IMR-90 (cell line): Measurements from ENCODE around the gene WFDC12. TPM values are rescaled to one million over a fixed set of nuclear protein-coding genes. Genes with fewer than 3 reads are reported as not detected.

Experiments used
- ATAC-seq: fragments of 200-7000 bp; cut with Tn5 transposase; 2 replicates; pipeline ENCODE4 v1.9.1; 2020; ENCODE audit warnings: low read depth, mild to moderate bottlenecking, moderate library complexity
- BruUV-seq: library from RNA; stranded (reverse); fragments of 400-500 nt; replicated peaks from 2 replicates; lab custom pipeline; 2021; lab: Mats Ljungman, UMichigan
- CTCF ChIA-PET: fragments of 300-600 bp; formaldehyde crosslinking; extraction: SDS; loops from one replicate; lab custom pipeline; 2021; ENCODE audit warnings: antibody characterized with exemption; lab: Yijun Ruan, JAX
- POLR2A ChIA-PET: fragments of 300-600 bp; sonication (Branson Sonifier 250); formaldehyde crosslinking; loops from one replicate; lab custom pipeline; 2022; ENCODE audit warnings: antibody characterized with exemption; ENCODE audit not compliant: unreplicated experiment; lab: Charles Lee
- DNase-seq: peaks from one replicate; pipeline ENCODE4 v3.0.0; 2013
- H2AFZ ChIP-seq: replicated peaks from 2 replicates; pipeline ENCODE3; 2013; ENCODE audit warnings: low read length, mild to moderate bottlenecking; ENCODE audit not compliant: poor library complexity
- H2AK5ac ChIP-seq: 2 replicates; pipeline ENCODE4 v1.6.1; 2013; ENCODE audit warnings: low read depth, low read length, inconsistent platforms
- H2AK9ac ChIP-seq: replicated peaks from 2 replicates; pipeline ENCODE3; 2013; ENCODE audit warnings: mild to moderate bottlenecking, low read depth, low read length, moderate library complexity; ENCODE audit not compliant: poor library complexity
- H2BK120ac ChIP-seq: 2 replicates; pipeline ENCODE4 v1.6.1; 2013; ENCODE audit warnings: low read depth, low read length, inconsistent platforms
- H2BK15ac ChIP-seq: 3 replicates; pipeline ENCODE4 v1.6.1; 2013; ENCODE audit warnings: low read depth, low read length, inconsistent platforms
- H2BK20ac ChIP-seq: 2 replicates; pipeline ENCODE4 v1.6.1; 2013; ENCODE audit warnings: low read depth, mild to moderate bottlenecking, inconsistent platforms, low read length, moderate library complexity
- H2BK5ac ChIP-seq: 2 replicates; pipeline ENCODE4 v1.6.1; 2013; ENCODE audit warnings: mild to moderate bottlenecking, low read depth, low read length, inconsistent platforms; ENCODE audit not compliant: poor library complexity, severe bottlenecking
- H3K14ac ChIP-seq: replicated peaks from 2 replicates; pipeline ENCODE4 v1.6.1; 2013; ENCODE audit warnings: low read depth, low read length, inconsistent platforms
- H3K18ac ChIP-seq: 2 replicates; pipeline ENCODE4 v1.6.1; 2013; ENCODE audit warnings: low read depth, low read length, control low read depth
- H3K23ac ChIP-seq: 2 replicates; pipeline ENCODE4 v1.6.1; 2013; ENCODE audit warnings: low read depth, low read length, inconsistent platforms
- H3K27ac ChIP-seq: 2 replicates; pipeline ENCODE4 v1.5.1; 2013; ENCODE audit warnings: mild to moderate bottlenecking, control low read depth, low read length; ENCODE audit not compliant: insufficient read depth
- H3K27me3 ChIP-seq: 2 replicates; pipeline ENCODE4 v1.6.1; 2013; ENCODE audit warnings: low read length; ENCODE audit not compliant: control insufficient read depth, insufficient read depth
- H3K36me3 ChIP-seq: 2 replicates; pipeline ENCODE4 v1.6.1; 2013; ENCODE audit warnings: low read length, mixed read lengths; ENCODE audit not compliant: control insufficient read depth, insufficient read depth
- H3K4ac ChIP-seq: 2 replicates; pipeline ENCODE4 v1.6.1; 2013; ENCODE audit warnings: low read depth, low read length, inconsistent platforms
- H3K4me1 ChIP-seq: 2 replicates; pipeline ENCODE4 v1.6.1; 2013; ENCODE audit warnings: low read length, mixed read lengths; ENCODE audit not compliant: control insufficient read depth, insufficient read depth
- H3K4me2 ChIP-seq: 2 replicates; pipeline ENCODE4 v1.6.1; 2013; ENCODE audit warnings: low read depth, mild to moderate bottlenecking, control low read depth, low read length, moderate library complexity
- H3K4me3 ChIP-seq: 2 replicates; pipeline ENCODE4 v1.5.1; 2013; ENCODE audit warnings: low read depth, mild to moderate bottlenecking, control low read depth, low read length, moderate library complexity; ENCODE audit not compliant: insufficient read depth
- H3K56ac ChIP-seq: 2 replicates; pipeline ENCODE4 v1.6.1; 2013; ENCODE audit warnings: low read length, inconsistent platforms; ENCODE audit not compliant: insufficient read depth; ENCODE audit errors: extremely low read depth
- H3K79me1 ChIP-seq, 2 experiments: 2 replicates each; pipeline ENCODE4 v1.6.1; 2013; ENCODE audit warnings: low read length in 2 of 2, inconsistent platforms in 1 of 2, low read depth in 1 of 2
- H3K9ac ChIP-seq: 2 replicates; pipeline ENCODE4 v1.6.1; 2013; ENCODE audit warnings: low read depth, low read length, control low read depth
- H3K9me1 ChIP-seq: 2 replicates; pipeline ENCODE4 v1.6.1; 2013; ENCODE audit warnings: low read length, inconsistent platforms; ENCODE audit not compliant: insufficient read depth
- H3K9me3 ChIP-seq: 2 replicates; pipeline ENCODE4 v1.6.1; 2013; ENCODE audit warnings: low read length; ENCODE audit not compliant: control insufficient read depth, insufficient read depth
- H4K20me1 ChIP-seq: 2 replicates; pipeline ENCODE4 v1.6.1; 2013; ENCODE audit warnings: low read length, inconsistent platforms; ENCODE audit not compliant: insufficient read depth
- H4K5ac ChIP-seq: 2 replicates; pipeline ENCODE4 v1.6.1; 2013; ENCODE audit warnings: mild to moderate bottlenecking, low read depth, low read length, control low read depth
- H4K8ac ChIP-seq, 2 experiments: 2 replicates each; pipeline ENCODE4 v1.6.1; 2013; ENCODE audit warnings: low read depth in 2 of 2, low read length in 2 of 2, control low read depth in 1 of 2, inconsistent platforms in 1 of 2
- H4K91ac ChIP-seq: 2 replicates; pipeline ENCODE4 v1.6.1; 2013; ENCODE audit warnings: low read depth, low read length, inconsistent platforms; ENCODE audit not compliant: insufficient read depth
- BHLHE40 ChIP-seq: fragments of 150-350 bp; IDR thresholded peaks from 2 replicates; pipeline ENCODE4 v1.6.1; 2016; ENCODE audit warnings: mild to moderate bottlenecking, low read depth, low read length
- CEBPB ChIP-seq: IDR thresholded peaks from 2 replicates; pipeline ENCODE4 v1.6.1; 2012; ENCODE audit warnings: low read depth, low read length, improper control_type of control experiment
- CHD1 ChIP-seq: IDR thresholded peaks from 2 replicates; pipeline ENCODE4 v1.6.1; 2012; ENCODE audit warnings: low read depth, low read length, improper control_type of control experiment
- FOS ChIP-seq: fragments of 150-350 bp; IDR thresholded peaks from 2 replicates; pipeline ENCODE4 v1.6.1; 2016; ENCODE audit warnings: low read depth, low read length
- MAFK ChIP-seq: IDR thresholded peaks from 2 replicates; pipeline ENCODE4 v1.6.1; 2012; ENCODE audit warnings: low read depth, low read length, improper control_type of control experiment
- MAZ ChIP-seq: IDR thresholded peaks from 2 replicates; pipeline ENCODE4 v1.6.1; 2012; ENCODE audit warnings: low read depth, mild to moderate bottlenecking, low read length, improper control_type of control experiment, moderate library complexity, borderline replicate concordance
- MXI1 ChIP-seq: IDR thresholded peaks from 2 replicates; pipeline ENCODE4 v1.6.1; 2012; ENCODE audit warnings: low read depth, mild to moderate bottlenecking, low read length, moderate library complexity, borderline replicate concordance
- NFE2L2 ChIP-seq: fragments of 150-350 bp; IDR thresholded peaks from 2 replicates; pipeline ENCODE4 v1.6.1; 2016; ENCODE audit warnings: low read depth, mild to moderate bottlenecking, low read length
- POLR2A ChIP-seq: IDR thresholded peaks from 2 replicates; pipeline ENCODE4 v1.6.1; 2012; ENCODE audit warnings: mild to moderate bottlenecking, low read depth, low read length
- RAD21 ChIP-seq: IDR thresholded peaks from 2 replicates; pipeline ENCODE4 v1.6.1; 2012; ENCODE audit warnings: low read length, improper control_type of control experiment
- RCOR1 ChIP-seq: IDR thresholded peaks from 2 replicates; pipeline ENCODE4 v1.6.1; 2012; ENCODE audit warnings: mild to moderate bottlenecking, low read length, improper control_type of control experiment; ENCODE audit not compliant: insufficient replicate concordance
- RFX5 ChIP-seq: IDR thresholded peaks from 2 replicates; pipeline ENCODE4 v1.8.0; 2012; ENCODE audit warnings: low read depth, mild to moderate bottlenecking, low read length, moderate library complexity
- SMC3 ChIP-seq: fragments of 150-350 bp; IDR thresholded peaks from 2 replicates; pipeline ENCODE4 v1.6.1; 2016; ENCODE audit warnings: low read depth, mild to moderate bottlenecking, antibody characterized with exemption, low read length, moderate library complexity
- WGBS, 2 experiments: methylation state at CpG; one replicate each; pipeline versions ENCODE4 v1.1.5 to v1.1.7; 2013; ENCODE audit warnings: missing lambda C conversion rate in 2 of 2; ENCODE audit not compliant: insufficient read length in 1 of 2; ENCODE audit errors: extremely low coverage in 2 of 2; 5-methylcytosine and 5-hydroxymethylcytosine counted together
- dilution Hi-C: fragments of 300-500 bp; cut with HindIII; formaldehyde crosslinking; loops from one replicate; pipeline ENCODE4 v1.14.3; 2018; ENCODE audit warnings: low sequenced_read_pairs; ENCODE audit not compliant: unreplicated experiment
- in situ Hi-C: fragments of 300-500 bp; cut with MboI; formaldehyde crosslinking; loops from 3 replicates; pipeline ENCODE4 v1.14.3; 2019; ENCODE audit warnings: low sequenced_read_pairs, inconsistent platforms, mixed read lengths
- intact Hi-C: fragments of 100-400 bp; cut with micrococcal nuclease; formaldehyde crosslinking; loops from 2 replicates; pipeline ENCODE4 v1.10.0; 2022
- polyA plus RNA-seq, 3 experiments: library from polyadenylated mRNA; depleted of rRNA; stranded (reverse); fragments of >200 nt; gene quantifications; 2 replicates each; pipeline ENCODE4 v1.2.3, GENCODE V29; 2012; ENCODE audit warnings: low replicate concordance in 1 of 3
- total RNA-seq: library from RNA; depleted of rRNA; stranded (reverse); fragments of >200 nt; gene quantifications from 2 replicates; pipeline ENCODE4 v1.2.3, GENCODE V29; 2012
- TF ChIP-seq, protein P1 (sequence below): fragments of 150-350 bp; IDR thresholded peaks from 2 replicates; pipeline ENCODE4 v1.6.1; 2017; ENCODE audit warnings: mild to moderate bottlenecking, antibody characterized with exemption, low read length, low read depth
- TF ChIP-seq, protein P2 (sequence below): fragments of 150-350 bp; IDR thresholded peaks from 2 replicates; pipeline ENCODE4 v1.6.1; 2016; ENCODE audit warnings: low read depth, mild to moderate bottlenecking, low read length, moderate library complexity, borderline replicate concordance
- TF ChIP-seq, protein P3 (sequence below): conservative IDR thresholded peaks from 2 replicates; pipeline ENCODE4 v1.5.1; 2012; ENCODE audit warnings: mild to moderate bottlenecking, low read depth, low read length, improper control_type of control experiment

WFDC12 gene
- total and polyA plus RNA-seq, 2 of the 4 experiments (the other 2 are of a cell fraction): not detected

DNA sequence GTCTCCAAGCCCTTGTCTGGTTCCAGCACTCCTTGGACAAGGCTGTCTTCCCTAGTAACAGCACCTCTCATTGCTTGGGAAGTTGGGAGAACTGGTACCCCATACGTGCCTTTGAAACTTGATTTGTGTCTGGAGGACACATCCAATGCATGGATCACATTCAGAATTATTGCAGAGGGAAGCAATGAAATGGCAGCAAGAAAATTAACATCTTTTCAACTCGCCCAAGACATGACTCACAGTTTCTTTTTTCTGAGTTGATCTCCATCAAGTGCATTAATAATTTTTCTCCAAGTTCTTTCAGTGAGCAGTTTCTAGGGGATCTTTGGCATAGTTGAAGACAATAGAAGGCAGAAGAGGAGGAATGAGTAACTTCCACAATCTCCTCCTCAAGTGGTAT, 28.1 kb upstream of the WFDC12 start:
- H4K5ac ChIP-seq: no peak overlapping the region
- H3K9me1 ChIP-seq: no peaks in the 10 kb centered on the region
- H3K56ac ChIP-seq: no peak overlapping the region
- H3K4me1 ChIP-seq: no peaks in the 10 kb centered on the region
- TF ChIP-seq RAD21: no peak
- TF ChIP-seq, protein P1, sequence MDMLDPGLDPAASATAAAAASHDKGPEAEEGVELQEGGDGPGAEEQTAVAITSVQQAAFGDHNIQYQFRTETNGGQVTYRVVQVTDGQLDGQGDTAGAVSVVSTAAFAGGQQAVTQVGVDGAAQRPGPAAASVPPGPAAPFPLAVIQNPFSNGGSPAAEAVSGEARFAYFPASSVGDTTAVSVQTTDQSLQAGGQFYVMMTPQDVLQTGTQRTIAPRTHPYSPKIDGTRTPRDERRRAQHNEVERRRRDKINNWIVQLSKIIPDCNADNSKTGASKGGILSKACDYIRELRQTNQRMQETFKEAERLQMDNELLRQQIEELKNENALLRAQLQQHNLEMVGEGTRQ: no peak
- TF ChIP-seq, protein P2, sequence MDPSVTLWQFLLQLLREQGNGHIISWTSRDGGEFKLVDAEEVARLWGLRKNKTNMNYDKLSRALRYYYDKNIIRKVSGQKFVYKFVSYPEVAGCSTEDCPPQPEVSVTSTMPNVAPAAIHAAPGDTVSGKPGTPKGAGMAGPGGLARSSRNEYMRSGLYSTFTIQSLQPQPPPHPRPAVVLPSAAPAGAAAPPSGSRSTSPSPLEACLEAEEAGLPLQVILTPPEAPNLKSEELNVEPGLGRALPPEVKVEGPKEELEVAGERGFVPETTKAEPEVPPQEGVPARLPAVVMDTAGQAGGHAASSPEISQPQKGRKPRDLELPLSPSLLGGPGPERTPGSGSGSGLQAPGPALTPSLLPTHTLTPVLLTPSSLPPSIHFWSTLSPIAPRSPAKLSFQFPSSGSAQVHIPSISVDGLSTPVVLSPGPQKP: no peak
- TF ChIP-seq NFE2L2: no peak
- no peak for TF ChIP-seq CHD1
- TF ChIP-seq BHLHE40: no peak
- TF ChIP-seq SMC3: no peak
- no peak for TF ChIP-seq MAZ
- no peak for TF ChIP-seq MXI1
- no peak for TF ChIP-seq POLR2A
- TF ChIP-seq FOS: no peak
- TF ChIP-seq, protein P3, sequence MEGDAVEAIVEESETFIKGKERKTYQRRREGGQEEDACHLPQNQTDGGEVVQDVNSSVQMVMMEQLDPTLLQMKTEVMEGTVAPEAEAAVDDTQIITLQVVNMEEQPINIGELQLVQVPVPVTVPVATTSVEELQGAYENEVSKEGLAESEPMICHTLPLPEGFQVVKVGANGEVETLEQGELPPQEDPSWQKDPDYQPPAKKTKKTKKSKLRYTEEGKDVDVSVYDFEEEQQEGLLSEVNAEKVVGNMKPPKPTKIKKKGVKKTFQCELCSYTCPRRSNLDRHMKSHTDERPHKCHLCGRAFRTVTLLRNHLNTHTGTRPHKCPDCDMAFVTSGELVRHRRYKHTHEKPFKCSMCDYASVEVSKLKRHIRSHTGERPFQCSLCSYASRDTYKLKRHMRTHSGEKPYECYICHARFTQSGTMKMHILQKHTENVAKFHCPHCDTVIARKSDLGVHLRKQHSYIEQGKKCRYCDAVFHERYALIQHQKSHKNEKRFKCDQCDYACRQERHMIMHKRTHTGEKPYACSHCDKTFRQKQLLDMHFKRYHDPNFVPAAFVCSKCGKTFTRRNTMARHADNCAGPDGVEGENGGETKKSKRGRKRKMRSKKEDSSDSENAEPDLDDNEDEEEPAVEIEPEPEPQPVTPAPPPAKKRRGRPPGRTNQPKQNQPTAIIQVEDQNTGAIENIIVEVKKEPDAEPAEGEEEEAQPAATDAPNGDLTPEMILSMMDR: no peak
- TF ChIP-seq RFX5: no peak
- no peak for TF ChIP-seq RCOR1
- no peak for TF ChIP-seq CEBPB
- no peak for TF ChIP-seq MAFK
- no peaks in the 10 kb centered on the region for H3K9me3 ChIP-seq
- H3K4me3 ChIP-seq: no peak overlapping the region
- no peak for DNase-seq
- dilution Hi-C loops: no loop called here
- H2AFZ ChIP-seq: no peak overlapping the region
- no peak for ATAC-seq
- POLR2A ChIA-PET: no interaction called here
- no peaks in the 10 kb centered on the region for H3K79me1 ChIP-seq
- H2BK15ac ChIP-seq: no peak overlapping the region
- no peak overlapping the region for H2BK5ac ChIP-seq
- WGBS, 2 experiments: no CpG with 5 or more reads among the region's 2 CpGs
- no peak overlapping the region for H3K4me2 ChIP-seq
- no peaks in the 10 kb centered on the region for H3K36me3 ChIP-seq
- H4K20me1 ChIP-seq: no peaks in the 10 kb centered on the region
- no peak overlapping the region for H3K27ac ChIP-seq
- H3K18ac ChIP-seq: no peak overlapping the region
- CTCF ChIA-PET: no interaction called here
- in situ Hi-C loops: no loop called here
- H2BK120ac ChIP-seq: no peak overlapping the region
- intact Hi-C loops: no loop called here
- H2AK5ac ChIP-seq: no peak overlapping the region
- H3K4ac ChIP-seq: no peak overlapping the region
- no peak overlapping the region for H2BK20ac ChIP-seq
- no peak overlapping the region for H4K91ac ChIP-seq
- H3K9ac ChIP-seq: no peak overlapping the region
- H4K8ac ChIP-seq: no peak overlapping the region
- no peak overlapping the region for H3K14ac ChIP-seq
- no peak overlapping the region for H2AK9ac ChIP-seq
- no TSS peak for BruUV-seq
- H3K27me3 ChIP-seq: peaks cover 7% of the 10 kb centered on the region
- H3K23ac ChIP-seq: no peak overlapping the region
